ENCODE results near the gene IQCH. TPM values are rescaled to one million over a fixed set of nuclear protein-coding genes. Genes with fewer than 3 reads are reported as not detected.
"Not testable (repeated sequence)": the region's sequence is repeated elsewhere in the genome, so short reads cannot be mapped to it uniquely, and the experiment has no call there.

IQCH gene
- total and polyA plus RNA-seq, 5 experiments from 2014 or later: 0.20 to 0.96 (median 0.33) TPM; not detected in 1

DNA sequence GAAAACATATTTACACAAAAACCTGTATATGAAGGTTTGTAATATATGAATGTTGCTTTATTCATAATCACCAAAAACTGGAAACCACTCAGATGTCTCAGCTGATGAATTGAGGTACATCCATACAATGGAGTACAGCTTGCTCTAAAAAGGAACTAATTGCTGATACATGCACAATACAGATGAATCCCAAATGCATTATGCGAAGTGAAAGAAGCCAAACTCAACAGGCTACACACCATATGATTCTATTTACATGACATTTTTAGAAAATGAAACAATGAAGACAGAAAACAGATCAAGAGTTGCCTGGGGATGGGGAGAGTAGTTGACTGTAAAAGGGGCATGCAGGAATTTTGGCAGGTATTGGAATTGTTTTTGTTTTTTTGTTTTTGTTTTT, 95.5 kb downstream of the IQCH start:
- POLR2A ChIA-PET: no interaction called here
- peaks cover 2 to 21% (median 15%) of the 10 kb centered on the region in 3 donors for H3K36me3 Mint-ChIP-seq
- no peak overlapping the region for H3K27ac Mint-ChIP-seq
- no peak for ATAC-seq
- H3K4me3 Mint-ChIP-seq: no peak overlapping the region
- H3K4me1 Mint-ChIP-seq: no peaks in the 10 kb centered on the region
- H3K27me3 Mint-ChIP-seq: peaks cover 0 to 5% (median 2%) of the 10 kb centered on the region in 5 donors
- no peak for DNase-seq
- peaks cover 10 to 35% (median 23%) of the 10 kb centered on the region in 9 donors for H3K9me3 Mint-ChIP-seq

- no peaks in the 10 kb centered on the region for H3K4me1 Mint-ChIP-seq
- H3K4me3 Mint-ChIP-seq: no peak overlapping the region
- H3K27ac Mint-ChIP-seq: no peak overlapping the region
- H3K9me3 Mint-ChIP-seq: peaks cover 0 to 3% (median 0%) of the 10 kb centered on the region in 9 donors
- peaks cover 0 to 1% (median 0%) of the 10 kb centered on the region in 3 donors for H3K36me3 Mint-ChIP-seq
- no peak for DNase-seq
- no peaks in the 10 kb centered on the region for H3K27me3 Mint-ChIP-seq
- POLR2A ChIA-PET: interaction anchor here (0.6 kb wide), 1 partner anchor 1719 kb away, joined by 4 read pairs; no protein-coding TSS in a partner anchor
- no peak for ATAC-seq
Measured at GRCh38 chr15:67358391-67358790, 103.8 kb downstream of the IQCH start.

DNA sequence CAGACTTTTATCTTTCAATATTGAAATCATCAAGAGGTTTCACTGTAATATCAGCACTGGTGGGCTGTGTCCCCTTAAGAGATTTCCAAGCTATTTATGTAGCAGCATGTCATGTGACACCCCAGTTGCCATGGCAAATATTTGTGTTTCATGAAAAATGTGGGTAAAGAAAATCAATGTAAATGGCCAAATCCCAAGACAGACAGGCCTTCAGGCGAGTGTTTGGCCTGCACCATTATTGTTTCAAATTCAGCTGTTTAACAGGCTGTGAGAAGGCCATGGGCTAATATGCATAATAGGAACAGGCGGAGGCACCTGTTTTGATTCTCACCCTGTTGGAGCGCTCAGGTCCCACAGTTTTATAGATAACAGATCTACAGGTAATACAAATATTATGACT, 104.2 kb downstream of the IQCH start:
- Mint-ChIP-seq H3K4me1 (no peaks in the 10 kb centered on the region), H3K36me3 (peaks cover 0 to 2% (median 0%) of the 10 kb centered on the region in 3 donors), H3K4me3 (no peak overlapping the region), H3K9me3 (peaks cover 0 to under 1% (median 0%) of the 10 kb centered on the region in 9 donors), H3K27ac (no peak overlapping the region), H3K27me3 (no peaks in the 10 kb centered on the region)
- no peak for DNase-seq
- ATAC-seq: no peak
- POLR2A ChIA-PET: no interaction called here

- Mint-ChIP-seq H3K4me1 (no peaks in the 10 kb centered on the region), H3K27ac (no peak overlapping the region), H3K4me3 (no peak overlapping the region), H3K9me3 (no peaks in the 10 kb centered on the region), H3K27me3 (no peaks in the 10 kb centered on the region), H3K36me3 (peaks cover 0 to 4% (median 0%) of the 10 kb centered on the region in 3 donors)
- no peak for ATAC-seq
- POLR2A ChIA-PET: no interaction called here
- no peak for DNase-seq
Measured at GRCh38 chr15:67359431-67360079, 105.0 kb downstream of the IQCH start.

DNA sequence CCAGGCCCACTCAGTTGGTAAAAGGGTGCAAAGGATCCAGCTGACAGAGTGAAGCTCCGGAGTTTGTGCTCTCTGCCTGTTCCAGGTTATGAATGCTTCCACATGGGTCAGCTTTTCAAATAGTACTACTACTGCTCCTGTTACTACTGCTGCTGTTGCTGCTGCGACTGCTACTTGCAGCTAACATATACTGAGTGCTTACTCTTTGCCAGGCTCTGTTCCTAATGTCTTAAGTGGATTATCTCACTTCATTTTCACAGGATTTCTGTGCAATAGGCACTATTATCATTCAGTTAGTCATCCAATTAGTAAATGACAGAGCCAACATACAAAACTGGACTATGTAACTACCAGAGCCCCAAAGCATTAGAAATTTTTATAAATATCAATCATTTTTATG, 106.5 kb downstream of the IQCH start:
- POLR2A ChIA-PET: no interaction called here
- no peaks in the 10 kb centered on the region for H3K27me3 Mint-ChIP-seq

DNA sequence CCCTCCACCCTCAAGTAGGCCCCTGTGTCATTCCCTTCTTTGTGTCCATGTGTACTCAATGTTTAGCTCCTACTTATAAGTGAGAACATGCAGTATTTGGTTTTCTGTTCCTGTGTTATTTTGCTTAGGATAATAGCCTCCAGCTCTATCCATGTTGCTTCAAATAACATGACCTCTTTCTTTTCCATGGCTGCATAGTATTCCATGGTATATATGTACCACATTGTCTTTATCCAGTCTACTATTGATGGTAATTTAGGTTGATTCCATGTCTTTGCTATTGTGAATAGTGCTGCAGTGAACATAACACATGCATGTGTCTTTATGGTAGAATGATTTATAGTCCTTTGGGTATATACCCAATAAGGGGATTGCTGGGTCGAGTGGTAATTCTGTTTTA, 109.1 kb downstream of the IQCH start:
- H3K36me3 Mint-ChIP-seq, ATAC-seq, H3K4me1 Mint-ChIP-seq, H3K27me3 Mint-ChIP-seq, DNase-seq, H3K4me3 Mint-ChIP-seq, H3K27ac Mint-ChIP-seq, POLR2A ChIA-PET, H3K9me3 Mint-ChIP-seq: not testable (repeated sequence)

More for the DNA sequence above, 106.5 kb downstream of the IQCH start:
- ATAC-seq: no peak
- no peaks in the 10 kb centered on the region for H3K9me3 Mint-ChIP-seq
- H3K36me3 Mint-ChIP-seq: peaks cover 0 to 4% (median 0%) of the 10 kb centered on the region in 3 donors
- DNase-seq: no peak
- H3K4me1 Mint-ChIP-seq: no peaks in the 10 kb centered on the region
- H3K27ac Mint-ChIP-seq: no peak overlapping the region
- no peak overlapping the region for H3K4me3 Mint-ChIP-seq

GRCh38 chr15:67365994-67366393, 111.4 kb downstream of the IQCH start:
- Mint-ChIP-seq H3K4me3 (no peak overlapping the region), H3K4me1 (no peaks in the 10 kb centered on the region), H3K27me3 (peaks cover 0 to 9% (median 5%) of the 10 kb centered on the region in 5 donors), H3K9me3 (no peaks in the 10 kb centered on the region), H3K36me3 (peaks cover 0 to 4% (median 0%) of the 10 kb centered on the region in 3 donors), H3K27ac (no peak overlapping the region)
- DNase-seq (no peak), ATAC-seq (no peak)
- POLR2A ChIA-PET: no interaction called here

DNA sequence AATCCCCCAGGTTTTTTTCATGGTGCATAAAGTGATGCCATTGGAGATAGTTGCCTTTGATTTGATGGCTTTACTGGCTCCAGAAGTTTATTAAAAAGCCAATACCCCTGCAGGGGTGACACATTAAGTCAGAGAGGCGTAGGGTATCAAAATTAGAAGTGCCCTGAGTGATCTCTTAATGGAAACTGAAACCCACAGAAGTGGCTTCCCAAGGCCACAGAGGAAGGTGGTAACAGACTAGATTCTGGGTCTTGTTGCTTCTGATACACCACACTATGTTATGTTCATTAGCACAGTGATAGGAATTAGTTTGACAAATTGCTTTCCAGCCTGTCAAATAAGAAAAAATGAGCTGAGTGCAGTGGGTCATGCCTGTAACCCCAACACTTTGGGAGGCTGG, 112.3 kb downstream of the IQCH start:
- H3K4me3 Mint-ChIP-seq: no peak overlapping the region
- ATAC-seq: no peak
- peaks cover 0 to 4% (median 0%) of the 10 kb centered on the region in 3 donors for H3K36me3 Mint-ChIP-seq
- H3K4me1 Mint-ChIP-seq: no peaks in the 10 kb centered on the region
- no peak for DNase-seq
- no peak overlapping the region for H3K27ac Mint-ChIP-seq
- POLR2A ChIA-PET: no interaction called here
- peaks cover 0 to 9% (median 5%) of the 10 kb centered on the region in 5 donors for H3K27me3 Mint-ChIP-seq
- no peaks in the 10 kb centered on the region for H3K9me3 Mint-ChIP-seq

- POLR2A ChIA-PET: no interaction called here
- ATAC-seq: no peak
Measured at GRCh38 chr15:67369359-67369998, 114.9 kb downstream of the IQCH start.

DNA sequence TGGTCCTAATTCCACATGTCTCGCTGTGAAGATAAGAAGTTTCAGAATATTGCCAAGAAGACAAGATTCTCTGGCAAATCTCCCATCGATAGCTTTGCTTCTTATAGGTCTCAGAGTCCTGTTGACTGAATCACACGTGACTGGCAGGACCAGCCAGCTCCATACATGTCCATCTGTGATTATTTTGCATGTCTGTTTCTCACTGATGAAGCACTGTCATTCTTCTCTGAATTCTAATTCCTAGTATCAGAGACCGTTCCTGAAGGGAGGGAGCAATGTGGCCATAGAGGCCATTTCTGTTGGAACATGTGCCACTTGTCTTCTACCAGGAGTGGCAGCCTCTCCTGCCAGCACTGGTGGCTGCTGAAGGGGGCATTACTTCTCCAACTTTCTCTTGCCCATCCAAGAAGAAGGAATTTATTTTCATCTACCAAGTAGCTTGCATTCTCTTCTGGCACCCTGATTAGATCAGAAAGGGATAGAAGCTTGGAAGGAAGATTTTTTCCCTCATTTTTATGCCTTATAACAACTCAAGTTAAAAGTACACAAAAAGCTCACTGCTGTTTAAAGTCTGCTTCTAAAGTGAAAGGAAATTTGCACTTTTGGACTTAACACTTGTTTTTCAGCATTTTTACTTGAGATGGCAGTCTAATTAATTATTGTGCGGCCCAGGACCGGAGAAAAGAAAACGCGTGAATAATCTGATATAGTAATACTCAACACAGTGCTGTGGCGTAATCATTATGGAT, 115.8 kb downstream of the IQCH start:
- peak overlapping the region in 1 of 10 donors; percentile 83 for H3K27ac Mint-ChIP-seq
- ATAC-seq: no peak
- no peaks in the 10 kb centered on the region for H3K36me3 Mint-ChIP-seq

More at GRCh38 chr15:67369359-67369998, 114.9 kb downstream of the IQCH start:
- H3K9me3 Mint-ChIP-seq: no peaks in the 10 kb centered on the region
- no peaks in the 10 kb centered on the region for H3K36me3 Mint-ChIP-seq
- H3K4me3 Mint-ChIP-seq: no peak overlapping the region
- DNase-seq: no peak
- no peak overlapping the region for H3K27ac Mint-ChIP-seq
- H3K4me1 Mint-ChIP-seq: no peaks in the 10 kb centered on the region
- H3K27me3 Mint-ChIP-seq: peaks cover 0 to 9% (median 5%) of the 10 kb centered on the region in 5 donors

GRCh38 chr15:67372543-67372942, 118.0 kb downstream of the IQCH start:
- Mint-ChIP-seq H3K27me3 (peaks cover under 1 to 9% (median 5%) of the 10 kb centered on the region in 5 donors), H3K4me1 (no peaks in the 10 kb centered on the region), H3K9me3 (no peaks in the 10 kb centered on the region), H3K27ac (no peak overlapping the region), H3K4me3 (no peak overlapping the region), H3K36me3 (no peaks in the 10 kb centered on the region)
- ATAC-seq (no peak), DNase-seq (no peak)
- POLR2A ChIA-PET: no interaction called here

More for the DNA sequence above, 115.8 kb downstream of the IQCH start:
- peaks cover 0 to 9% (median 5%) of the 10 kb centered on the region in 5 donors for H3K27me3 Mint-ChIP-seq
- H3K4me3 Mint-ChIP-seq: no peak overlapping the region
- no peaks in the 10 kb centered on the region for H3K4me1 Mint-ChIP-seq
- DNase-seq: no peak
- POLR2A ChIA-PET: no interaction called here
- no peaks in the 10 kb centered on the region for H3K9me3 Mint-ChIP-seq

- ATAC-seq: no peak
- POLR2A ChIA-PET: no interaction called here
- Mint-ChIP-seq H3K27ac (no peak overlapping the region), H3K27me3 (peaks cover 4 to 13% (median 7%) of the 10 kb centered on the region in 5 donors), H3K4me3 (no peak overlapping the region), H3K4me1 (no peaks in the 10 kb centered on the region), H3K9me3 (no peaks in the 10 kb centered on the region), H3K36me3 (no peaks in the 10 kb centered on the region)
- no peak for DNase-seq
Measured at GRCh38 chr15:67372986-67373675, 118.5 kb downstream of the IQCH start.

Measured in naive thymus-derived CD8-positive, alpha-beta T cell (primary cell).